Hippocampal formation (tissue), 2 donors: ENCODE measurements around the gene RAE1.

Experiments used
- DNase-seq, 2 donors: peaks; one replicate each; lab custom pipeline; 2025; lab: John Stamatoyannopoulos, UW

Gene RAE1

GRCh38 chr20:57388953-57389694, 38.1 kb downstream of the RAE1 start:
- peak; percentile 56 to 63 for DNase-seq

DNA sequence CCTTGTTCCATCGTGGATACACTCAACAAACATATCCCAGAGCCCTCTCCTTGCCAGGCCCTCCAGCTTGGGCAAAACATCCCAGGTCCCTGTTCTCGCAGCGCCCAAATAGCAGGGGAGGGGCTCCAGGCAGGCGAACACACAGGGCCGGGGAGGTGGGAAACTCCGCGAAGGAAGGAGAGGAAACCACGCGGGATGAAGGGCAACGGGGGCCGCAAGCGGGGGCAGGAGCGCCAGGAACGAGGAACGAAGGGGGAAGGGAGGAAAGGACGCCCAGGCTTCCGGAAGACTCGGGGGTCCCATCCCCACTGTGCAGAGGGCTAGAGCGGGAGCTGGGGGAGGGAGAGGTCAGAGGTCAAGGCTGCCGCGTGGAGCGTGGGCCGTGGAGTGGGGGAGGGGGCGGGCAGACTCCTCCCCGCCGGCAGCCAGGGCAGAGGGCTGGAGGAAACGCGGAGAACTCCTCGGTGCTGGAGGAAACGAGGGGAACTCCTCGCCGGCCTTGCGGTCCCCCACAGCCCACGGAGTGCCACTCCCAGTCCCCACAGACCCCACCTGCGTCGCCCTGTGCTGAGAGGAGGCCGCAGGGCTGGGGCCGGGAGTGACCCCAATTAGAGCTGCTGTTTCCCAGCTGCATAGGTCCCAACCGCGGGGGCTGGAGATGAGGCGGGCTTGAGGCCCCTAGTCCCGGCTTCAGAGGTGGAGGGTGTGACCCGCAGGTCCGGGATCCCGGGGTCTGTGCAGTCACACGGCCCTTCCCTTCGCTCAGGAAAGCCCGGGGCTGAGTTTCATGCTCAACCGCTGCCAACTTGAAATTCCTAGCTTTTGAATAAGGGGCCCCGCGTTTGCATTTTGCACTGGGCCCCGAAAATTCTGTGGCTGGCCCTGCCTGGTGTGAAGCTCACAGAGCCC, 38.9 kb downstream of the RAE1 start:
- no peak for DNase-seq

DNA sequence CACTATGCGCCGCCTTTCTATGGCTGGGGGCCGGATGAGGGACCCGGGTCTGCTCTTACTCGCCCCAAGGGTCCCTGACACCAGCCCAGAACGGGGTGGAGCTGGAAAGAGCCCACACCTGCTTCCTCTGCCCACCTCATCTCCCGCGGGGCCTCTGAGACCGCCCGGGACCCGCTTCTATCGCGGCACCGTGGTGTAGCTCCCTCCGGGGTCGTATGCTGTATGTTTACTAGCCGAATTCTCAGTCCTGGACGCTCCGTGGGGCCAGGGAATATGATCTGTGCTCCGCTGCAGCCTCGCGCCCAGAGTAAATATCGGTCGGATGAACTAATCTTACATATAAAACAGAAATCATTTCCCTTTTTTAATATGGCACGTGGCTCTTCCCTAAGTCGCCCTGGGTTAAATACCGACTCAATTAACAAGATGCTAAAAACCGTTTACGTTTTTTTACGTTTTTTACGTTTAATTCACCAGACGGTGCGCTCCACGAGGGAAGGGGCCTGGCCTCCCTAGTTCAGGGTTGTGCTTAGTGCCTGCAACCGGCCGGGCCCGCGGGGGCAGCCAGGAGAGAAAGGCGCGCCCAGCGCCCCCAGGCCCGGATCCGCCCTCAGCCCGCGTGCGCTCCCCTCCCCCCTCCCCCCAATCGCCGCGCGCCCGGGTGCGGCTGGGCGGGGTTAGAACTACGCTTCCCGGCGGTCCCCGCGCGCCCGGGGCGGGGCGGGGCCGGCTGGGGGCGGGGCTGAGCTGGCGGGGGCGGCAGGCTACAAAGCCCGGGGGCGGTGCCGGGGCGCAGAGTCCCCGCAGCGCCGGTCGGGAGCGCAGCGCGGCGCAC, 39.8 kb downstream of the RAE1 start, which contains the start of gene RBM38:
TSS of gene RBM38 (plus strand) at position 793 of the 835 bp plus-strand sequence. CDS start 186 bp downstream, outside the sequence.
- DNase-seq: peak; percentile 55 to 77

- DNase-seq: no peak
These were observed 40.6 kb downstream of the RAE1 start for GRCh38 chr20:57391439-57392301.

DNA sequence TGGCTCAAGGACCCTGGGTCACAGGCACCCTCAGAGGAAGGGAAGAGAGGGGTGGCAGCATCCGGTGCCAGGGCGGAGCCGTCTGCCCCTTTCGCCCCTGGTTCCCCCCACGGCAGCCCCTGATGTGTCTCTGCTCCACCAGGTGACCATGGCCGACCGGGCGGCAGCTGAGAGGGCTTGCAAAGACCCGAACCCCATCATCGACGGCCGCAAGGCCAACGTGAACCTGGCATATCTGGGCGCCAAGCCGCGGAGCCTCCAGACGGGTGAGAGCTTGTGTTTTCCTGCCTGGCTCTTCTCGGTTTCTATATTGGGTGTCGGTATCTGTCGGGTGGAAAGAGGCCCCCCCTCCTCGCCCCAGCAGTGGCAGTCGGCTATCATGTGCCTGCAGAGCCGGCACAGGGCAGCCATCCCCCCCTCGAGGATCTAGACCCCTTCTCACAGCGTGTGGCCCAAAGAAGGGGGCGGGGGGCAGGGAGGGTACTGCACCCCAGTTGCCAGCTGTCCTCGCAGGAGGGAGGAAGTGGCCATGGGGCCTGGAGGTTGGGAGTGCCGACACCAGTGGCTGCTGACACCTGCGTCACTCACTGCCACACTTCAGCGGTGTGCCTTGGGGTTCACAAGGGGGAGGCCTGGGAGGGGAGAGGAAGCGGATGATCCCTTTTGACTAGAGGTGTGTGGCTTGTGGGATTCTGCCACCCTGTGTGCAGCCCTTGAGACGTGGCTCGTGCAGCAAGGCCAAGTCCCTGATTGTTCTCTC, 41.6 kb downstream of the RAE1 start:
- no peak for DNase-seq

DNA sequence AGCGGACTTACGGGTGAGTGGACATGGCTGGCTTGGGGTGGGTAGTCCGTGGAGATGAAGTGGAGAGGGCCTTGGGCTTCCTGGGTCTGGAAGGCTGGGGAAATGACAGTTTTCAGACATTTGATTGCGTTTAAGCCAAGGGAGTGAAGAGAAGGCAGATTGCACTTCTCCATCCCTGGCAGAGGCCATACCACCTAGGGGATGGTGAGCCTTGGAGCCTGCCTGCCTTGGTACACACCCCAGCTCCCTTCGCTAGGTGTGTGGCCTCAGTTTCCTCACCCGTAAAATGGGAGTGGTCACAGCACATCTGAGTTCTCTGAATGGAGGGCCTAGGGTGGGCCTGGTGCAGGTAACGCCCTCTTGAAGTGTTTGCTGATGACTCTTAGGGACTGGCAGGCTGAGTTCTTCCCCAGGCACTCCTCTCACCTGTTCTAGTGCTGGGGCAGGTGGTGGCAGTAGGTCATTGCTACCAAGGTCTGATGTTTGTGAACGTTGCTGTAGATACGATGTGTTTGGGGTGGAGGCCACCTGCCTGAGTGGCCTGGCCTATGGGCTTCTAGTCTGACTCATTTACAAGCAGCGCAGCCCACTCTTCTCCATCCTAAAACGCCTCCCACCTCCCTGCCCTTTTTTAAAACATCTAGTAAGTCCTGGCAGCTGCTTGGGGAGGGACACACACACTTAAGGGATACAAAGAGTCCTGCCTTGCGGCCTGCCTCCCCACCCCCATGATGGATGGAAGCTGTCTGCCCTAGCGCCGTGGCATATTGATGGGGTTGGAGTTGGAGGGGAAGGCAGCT, 42.5 kb downstream of the RAE1 start:
- no peak for DNase-seq

- DNase-seq: no peak
These were observed 43.3 kb downstream of the RAE1 start for GRCh38 chr20:57394121-57395082.

GRCh38 chr20:57395111-57395966, 44.3 kb downstream of the RAE1 start:
- peak; percentile 95 to 97 for DNase-seq

DNA sequence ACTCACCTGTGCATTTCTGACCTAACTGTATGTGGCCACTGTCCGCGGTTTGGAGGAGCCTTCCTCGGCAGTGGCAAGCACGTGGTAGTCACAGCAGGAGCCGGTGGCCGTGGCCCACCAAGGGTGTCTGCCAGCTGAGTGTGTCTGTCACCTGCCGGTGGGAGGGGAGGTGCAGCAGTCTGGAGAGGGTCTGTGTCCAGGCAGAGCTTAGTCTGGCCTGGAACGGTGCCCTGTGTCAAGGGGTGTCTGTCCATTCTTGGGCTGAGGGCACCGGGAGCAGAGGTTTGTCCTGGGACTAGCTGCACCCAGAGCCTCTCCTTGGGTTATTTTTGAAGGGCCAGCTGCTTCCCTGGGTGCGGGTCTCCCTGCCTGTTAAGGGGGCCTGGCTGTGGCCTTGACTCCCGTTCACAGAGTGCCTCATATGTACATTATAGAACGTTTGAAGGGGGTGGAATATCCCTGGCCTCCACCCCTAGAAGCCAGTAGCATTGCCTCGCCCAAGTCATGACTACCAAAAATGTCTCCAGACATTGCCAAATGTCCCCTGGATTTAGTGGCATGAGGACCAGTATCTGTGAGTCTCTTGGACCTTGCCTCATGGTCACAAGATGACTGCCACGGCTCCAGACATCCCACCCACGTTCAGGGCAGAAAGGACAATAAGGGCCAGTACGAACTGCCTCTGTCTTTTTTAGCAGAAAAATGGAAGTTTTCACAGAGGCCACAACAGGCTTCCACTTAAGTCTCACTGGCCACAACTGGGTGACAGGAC, 45.3 kb downstream of the RAE1 start:
- DNase-seq: no peak

DNA sequence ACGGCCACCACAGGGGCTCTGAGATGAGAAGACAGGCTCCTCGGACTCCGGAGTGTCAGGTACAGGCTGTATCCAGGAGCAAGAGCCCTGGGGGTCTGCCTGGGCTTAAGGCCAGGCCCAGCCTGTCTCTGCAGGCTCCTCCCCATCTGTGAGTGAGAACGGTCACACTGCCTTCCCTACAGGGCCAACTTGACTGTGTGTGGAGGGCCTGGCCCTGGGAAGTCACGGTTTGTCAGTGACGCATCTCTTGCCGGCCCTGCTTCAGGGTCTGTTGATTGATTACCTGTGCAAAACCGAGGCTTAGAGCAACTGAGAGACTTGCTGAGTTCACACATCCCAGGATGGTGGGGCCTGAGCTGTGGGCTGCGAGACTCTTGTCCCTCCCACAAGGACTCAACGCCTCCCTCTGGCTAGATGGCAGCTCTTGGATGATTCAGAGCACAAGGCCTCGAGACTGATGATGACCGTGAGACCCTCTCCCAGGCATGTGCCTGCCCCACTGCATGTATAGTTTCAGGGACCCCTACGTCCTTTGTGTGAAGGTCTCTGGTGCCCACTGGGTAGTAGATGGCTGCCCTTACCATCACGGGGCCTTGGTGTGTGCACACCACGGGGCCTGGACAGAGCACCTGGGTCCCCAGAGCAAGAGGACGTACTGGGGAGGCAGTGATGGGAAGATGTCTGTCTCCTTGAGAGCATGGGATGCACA, 46.1 kb downstream of the RAE1 start:
- DNase-seq: no peak

GRCh38 chr20:57397693-57398108, 46.6 kb downstream of the RAE1 start:
- DNase-seq: no peak

GRCh38 chr20:57398231-57398821, 47.3 kb downstream of the RAE1 start:
- no peak for DNase-seq

- DNase-seq: no peak
These were observed 48.0 kb downstream of the RAE1 start for GRCh38 chr20:57398901-57399535.

DNA sequence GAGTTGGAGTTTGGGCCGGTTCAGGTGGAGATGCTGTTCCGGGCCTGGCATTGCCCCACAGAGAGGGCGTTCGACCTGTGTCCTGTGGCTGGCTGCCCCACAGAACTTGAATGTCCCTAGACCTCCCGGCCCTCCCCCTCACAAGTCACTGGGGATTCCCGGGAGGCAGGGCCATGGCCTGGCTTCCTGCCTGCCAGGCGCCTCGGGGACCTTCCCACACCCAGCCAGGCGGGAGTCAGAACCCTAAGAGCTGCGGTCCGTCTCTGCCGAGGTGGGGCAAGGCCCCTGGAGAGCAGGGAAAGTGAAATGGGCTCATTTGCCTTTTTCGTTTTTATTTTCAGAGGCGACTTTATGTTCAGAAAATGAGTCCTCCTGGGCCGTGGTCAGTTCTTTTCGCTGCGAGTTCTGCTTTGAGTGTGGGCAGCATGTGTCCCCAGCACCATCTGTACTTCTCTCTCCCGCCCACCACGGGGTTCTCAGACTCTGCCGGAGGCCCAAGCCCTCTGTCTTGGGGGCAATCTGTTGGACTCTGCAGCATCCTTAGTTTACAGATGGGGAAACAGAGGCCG, 48.6 kb downstream of the RAE1 start:
- no peak for DNase-seq
